ENCODE data around the gene FBXO42.

FBXO42 gene

DNA sequence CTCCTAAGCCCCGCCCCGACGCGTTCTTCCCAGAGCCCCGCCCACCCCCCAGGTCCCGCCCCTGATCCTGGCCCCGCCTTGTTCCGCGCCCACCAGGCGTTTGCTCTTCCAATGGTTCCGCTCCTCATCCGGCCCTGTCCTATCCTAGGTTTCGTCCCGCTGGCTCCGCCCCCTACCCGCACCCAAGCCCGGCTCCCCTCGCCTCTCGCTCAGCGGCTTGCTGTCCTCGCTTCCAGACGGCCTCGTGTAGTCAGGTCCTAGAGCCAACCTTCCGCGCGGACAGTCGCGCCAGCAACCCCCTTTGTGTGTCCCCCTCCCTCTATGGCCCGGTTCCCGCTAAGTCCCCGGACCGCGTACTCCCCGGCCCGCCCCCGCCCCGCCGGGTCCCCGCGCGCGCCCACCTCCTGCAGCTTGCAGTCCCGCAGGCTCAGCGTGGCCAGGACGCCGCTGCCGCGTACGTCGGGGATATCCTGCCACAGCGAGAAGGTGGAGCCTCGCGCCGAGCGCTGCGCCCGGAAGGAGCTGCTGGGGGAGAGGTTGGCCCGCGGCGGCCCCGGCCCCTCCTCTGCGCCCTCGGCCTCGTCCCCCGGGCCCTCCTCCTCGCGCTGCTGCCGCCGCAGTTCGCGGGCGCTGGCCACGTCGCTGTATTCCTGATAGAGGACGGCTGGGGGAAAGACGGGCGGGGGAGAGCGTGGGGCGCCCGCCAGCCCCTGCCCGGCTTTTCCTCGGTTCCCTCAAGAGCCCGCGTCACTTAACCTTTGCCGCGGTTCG lies 145.5 kb downstream of the FBXO42 start:
- DNase-seq (ENCODE audit: insufficient read length, low spot score) (peak; percentile 96), FAIRE-seq (peak; percentile 95)

DNA sequence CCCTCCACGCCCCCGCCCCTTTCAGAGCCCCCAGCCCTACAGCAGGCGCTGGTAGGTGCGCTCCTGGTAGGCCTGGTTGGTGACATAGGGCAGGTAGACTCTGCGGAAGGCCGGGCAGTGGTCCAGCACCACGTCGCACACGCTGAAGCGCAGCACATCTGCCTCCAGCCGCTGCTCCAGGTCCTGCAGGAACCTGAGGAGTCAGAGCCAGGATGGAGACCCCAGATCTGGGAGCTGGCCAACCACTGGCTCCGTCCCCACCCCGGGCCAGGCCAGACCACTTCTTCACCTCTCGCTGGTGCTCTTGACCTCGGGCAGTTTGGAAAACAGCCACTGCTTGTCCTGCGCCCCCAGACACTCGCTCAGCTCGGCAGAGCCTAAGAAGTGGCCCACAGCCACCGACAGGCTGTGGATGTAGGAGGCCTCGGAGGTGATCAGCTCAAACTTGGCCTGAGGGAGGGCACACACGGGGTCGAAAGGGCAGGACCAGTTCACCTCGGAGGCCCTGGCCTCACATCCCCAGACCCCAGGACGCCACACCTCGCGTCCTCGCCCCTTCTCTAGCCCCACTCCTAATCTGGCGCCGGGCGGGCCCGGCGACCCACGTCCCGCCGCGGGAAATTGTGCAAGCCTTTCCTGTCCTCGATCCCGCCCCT lies 146.3 kb downstream of the FBXO42 start:
- no peak for DNase-seq (ENCODE audit: insufficient read length, low spot score)
- no peak for FAIRE-seq

DNA sequence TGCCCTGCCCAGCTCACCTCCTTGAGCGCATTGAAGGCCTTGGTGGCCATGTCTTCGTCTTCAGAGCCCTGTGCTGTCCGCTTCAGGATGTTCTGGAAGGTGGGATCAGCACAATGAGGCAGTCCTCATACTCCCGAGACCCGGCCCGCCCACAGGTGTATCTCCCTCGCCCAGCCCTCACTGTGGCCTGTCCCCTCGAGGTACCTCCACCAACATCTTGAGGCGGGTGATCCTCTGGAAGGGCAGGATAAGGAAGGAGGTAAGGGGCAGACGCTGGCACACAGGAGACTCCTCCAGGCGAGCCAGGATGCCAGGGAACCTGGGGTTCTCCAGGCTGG lies 147.0 kb downstream of the FBXO42 start:
- FAIRE-seq (no peak), DNase-seq (ENCODE audit: insufficient read length, low spot score) (no peak)

GRCh38 chr1:16204634-16205333 lies 147.5 kb downstream of the FBXO42 start:
- no peak for FAIRE-seq

GRCh38 chr1:16204216-16204615 lies 148.1 kb downstream of the FBXO42 start:
- FAIRE-seq (no peak), DNase-seq (ENCODE audit: insufficient read length, low spot score) (no peak)

More at GRCh38 chr1:16204634-16205333, 147.5 kb downstream of the FBXO42 start:
- peak; percentile 39 for DNase-seq (ENCODE audit: insufficient read length, low spot score)

GRCh38 chr1:16203550-16203949 lies 148.7 kb downstream of the FBXO42 start:
- FAIRE-seq (no peak), DNase-seq (ENCODE audit: insufficient read length, low spot score) (no peak)

DNA sequence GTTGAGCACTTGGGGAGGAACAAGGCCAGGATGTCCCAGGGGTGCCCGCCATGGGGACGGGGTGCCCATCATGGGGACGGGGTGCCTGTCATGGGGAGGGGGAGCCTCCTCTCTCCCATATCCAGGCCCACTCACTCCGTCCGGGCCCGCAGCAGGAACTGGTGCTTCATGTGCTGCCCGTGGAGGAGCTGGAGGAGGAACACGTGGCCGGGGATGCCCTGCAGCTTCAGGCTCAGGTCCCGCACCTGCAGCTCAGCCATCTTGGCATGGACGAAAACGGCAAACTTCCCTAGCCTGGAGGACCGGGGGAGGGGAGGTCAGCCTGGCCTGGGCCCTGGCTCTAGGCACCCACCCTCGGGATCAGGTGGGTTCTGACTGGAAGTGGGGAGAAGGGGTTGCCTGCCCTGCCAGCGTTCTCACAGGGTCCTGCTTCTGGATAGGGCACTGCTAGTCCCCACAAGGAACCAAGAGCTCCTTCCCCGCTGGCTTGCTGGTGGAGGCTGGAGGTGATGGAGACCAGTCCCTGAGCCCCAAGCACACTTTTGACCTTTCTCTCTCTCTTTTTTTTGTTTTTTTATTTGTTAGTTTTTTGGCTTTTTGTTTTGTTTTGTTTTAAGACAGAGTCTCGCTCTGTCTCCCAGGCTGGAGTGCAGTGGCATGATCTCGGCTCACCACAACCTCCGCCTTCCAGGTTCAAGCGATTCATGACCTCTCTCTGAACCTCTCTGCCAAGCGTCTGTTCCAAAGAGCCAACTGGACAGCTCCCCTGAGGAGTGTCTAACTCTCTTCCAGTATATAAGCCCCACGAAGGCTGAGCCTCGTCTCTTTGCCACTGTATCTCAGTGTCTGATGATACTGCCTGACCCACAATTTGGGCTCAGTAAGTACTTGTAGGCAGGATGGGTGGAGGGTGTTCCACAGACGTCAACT lies 149.7 kb downstream of the FBXO42 start:
- FAIRE-seq: no peak
- no peak for DNase-seq (ENCODE audit: insufficient read length, low spot score)

DNA sequence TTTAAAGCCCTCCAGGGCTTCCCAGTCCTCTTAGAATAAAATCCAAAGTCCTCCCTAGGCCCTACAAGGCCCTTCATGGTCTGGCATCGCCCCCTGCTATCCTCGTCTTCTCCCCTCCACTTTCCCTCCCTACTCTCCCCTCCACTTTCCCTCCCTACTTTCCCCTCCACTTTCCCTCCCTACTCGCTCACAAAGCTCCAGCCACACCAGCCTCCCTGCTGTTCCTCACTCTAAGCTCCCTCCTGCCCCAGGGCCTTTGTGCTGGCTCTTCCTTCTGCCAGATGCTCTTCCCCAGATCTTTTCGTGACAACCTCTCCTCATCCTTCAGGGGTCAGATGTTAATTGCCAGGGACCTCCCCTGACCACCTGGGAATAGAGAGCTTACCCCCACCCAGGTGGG lies 152.6 kb downstream of the FBXO42 start:
- no peak for FAIRE-seq
- DNase-seq (ENCODE audit: insufficient read length, low spot score): no peak

- DNase-seq (ENCODE audit: insufficient read length, low spot score) (no peak), FAIRE-seq (no peak)
Measured at GRCh38 chr1:16199157-16199501, 153.2 kb downstream of the FBXO42 start.

DNA sequence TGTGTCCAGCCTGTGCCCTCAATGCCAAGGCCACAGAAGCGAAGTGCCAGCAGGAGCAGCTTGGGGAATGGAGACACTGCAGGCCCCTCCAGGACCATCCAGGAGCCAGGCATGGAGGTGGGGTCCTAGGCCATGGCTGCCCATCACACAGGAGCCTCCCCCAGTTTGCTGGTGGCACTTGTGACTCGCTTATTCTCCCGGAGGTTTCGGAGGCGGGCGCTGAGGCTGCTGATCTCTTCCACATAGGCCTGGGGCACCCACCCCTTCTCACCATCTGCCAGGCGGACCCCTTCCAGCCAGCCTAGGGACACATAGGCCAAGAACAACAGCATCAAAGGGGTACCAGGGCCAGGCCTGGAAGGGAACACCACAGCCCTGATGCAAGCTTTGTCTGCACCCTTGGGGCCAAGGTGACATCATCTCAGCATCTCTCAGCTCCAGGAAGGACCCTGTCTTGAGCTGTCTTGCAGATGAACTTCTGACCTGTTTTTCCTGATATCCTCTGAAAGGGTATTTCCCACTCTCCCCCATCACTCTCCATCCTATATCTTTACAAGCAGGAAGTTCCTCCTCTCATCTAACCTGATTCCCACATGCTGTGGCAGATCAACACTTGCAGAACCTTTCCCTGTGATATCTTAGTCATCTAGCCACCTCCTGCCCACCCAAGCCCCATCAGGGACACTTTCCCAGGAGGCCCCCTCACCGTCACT lies 153.7 kb downstream of the FBXO42 start:
- DNase-seq (ENCODE audit: insufficient read length, low spot score) (no peak), FAIRE-seq (no peak)

- FAIRE-seq (no peak), DNase-seq (ENCODE audit: insufficient read length, low spot score) (no peak)
Measured at GRCh38 chr1:16196874-16197273, 155.4 kb downstream of the FBXO42 start.

Data from HTR-8/SVneo (cell line).